GM18909 (cell line): ENCODE data around the gene LHFPL2.
"Not testable (repeated sequence)": the region's sequence is repeated elsewhere in the genome, so short reads cannot be mapped to it uniquely, and the experiment has no call there.

ENCODE experiments used
- ATAC-seq: cut with Tn5 transposase; IDR thresholded peaks from one replicate; pipeline ENCODE4 v1.9.1; 2021; ENCODE audit warnings: mild to moderate bottlenecking; ENCODE audit not compliant: unreplicated experiment, poor library complexity

Gene LHFPL2

DNA sequence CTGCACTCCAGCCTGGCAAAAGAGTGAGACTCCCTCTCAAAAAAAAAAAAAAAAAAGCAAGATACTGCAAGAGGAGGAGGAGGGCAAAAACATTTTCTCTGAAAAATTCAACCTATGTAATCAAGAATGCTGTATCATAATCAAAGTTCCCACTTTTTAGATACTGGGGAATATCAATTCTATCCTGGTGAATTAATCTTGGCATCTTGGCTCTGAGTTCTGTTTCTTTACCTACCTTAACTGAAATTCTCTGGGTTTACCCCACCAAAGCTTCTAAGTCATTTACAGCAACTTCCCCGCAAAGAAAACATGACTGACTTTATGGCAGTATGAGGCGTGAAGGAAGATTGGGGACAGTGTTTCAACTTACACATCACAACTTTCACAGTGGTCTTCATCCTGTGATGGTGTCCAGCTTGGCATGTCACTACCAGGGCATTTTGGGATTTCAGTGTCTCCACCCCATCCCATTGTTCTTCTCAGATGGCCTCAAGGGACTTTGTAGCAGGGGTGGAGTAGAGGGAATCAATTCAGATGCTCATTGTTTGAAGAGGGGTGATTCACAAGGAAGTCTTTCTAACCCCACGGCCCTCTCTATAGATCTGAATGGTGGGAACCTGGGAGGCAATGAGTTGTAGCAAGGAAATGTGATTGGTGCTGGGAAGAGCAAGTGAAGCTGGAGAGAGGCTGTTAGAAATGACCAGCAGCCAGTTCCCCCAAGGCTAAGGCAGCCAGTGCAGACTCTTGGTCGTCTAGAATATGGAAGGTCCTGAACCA is 157.7 kb downstream of the LHFPL2 start:
- no peak for ATAC-seq

DNA sequence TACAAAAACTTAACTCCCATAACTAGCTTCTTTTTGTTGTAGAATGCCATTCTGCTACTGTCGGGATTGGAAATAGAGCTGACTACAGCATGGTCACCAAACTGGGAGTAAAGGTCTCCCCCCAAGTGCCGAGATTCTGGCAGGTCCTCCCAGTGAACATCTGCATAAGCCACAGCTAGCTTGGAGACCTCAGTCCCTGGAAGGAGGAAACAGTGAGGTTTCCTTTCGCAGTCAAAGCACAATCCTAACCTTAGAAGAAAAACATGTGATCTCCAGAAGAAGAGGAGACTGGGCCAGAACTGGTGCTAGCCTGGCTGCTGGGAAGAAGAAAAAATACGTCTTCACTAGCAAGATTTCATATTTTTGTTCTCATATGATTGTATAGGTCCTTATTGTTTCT is 160.7 kb downstream of the LHFPL2 start:
- no peak for ATAC-seq

DNA sequence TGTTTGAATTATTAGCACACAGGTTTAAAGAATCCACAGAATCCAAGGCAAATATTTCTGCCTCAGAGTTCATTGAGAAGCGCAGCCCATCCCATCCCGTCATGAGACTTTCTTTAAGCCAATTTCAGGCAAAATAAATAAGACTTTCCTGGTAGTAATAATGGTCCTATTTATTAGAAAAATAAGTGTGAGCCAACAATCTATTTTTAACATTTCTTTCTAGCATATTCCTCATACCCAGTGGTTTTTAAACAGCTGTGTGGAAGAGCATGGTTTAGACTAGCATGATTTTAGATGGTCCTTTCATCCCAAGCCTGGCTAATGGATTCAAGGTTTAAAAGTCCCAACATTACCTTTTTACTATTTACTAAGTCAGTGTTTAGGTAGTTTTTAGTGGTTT is 162.4 kb downstream of the LHFPL2 start:
- ATAC-seq = no peak

DNA sequence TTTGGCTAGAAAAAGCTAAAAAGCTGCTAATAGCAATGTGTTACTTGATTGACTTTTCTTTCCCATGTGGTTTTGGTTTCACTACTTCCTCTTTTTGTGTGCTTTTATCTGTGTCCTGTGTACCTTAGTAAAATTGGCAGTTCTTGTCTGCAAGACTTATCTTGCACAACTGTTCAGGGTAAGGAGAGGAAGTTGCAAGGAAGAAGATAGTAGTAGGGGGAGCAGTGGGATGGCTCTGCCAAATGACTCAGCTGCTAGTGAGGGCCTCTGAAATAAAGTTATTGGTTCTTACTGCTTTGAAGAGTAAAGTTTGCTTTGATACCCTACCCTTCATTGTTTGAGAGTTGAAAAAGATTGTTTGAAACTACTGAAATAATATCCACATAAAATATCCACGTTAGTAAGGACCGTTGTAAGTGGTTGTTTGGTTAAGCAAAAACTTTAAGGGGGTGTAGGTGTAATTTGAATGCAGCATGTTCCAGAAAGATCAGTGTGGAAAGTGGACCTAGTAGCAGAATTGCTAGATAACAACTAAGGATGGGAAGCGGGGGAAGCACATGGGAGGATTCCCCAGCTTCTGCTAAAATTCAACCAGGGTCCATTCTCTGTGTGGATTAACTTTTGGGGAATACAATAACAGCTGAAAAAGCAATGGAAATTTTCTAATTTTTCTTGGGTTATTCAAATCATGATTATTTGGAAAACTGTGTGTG is 164.6 kb downstream of the LHFPL2 start:
- peak; percentile 87 for ATAC-seq

DNA sequence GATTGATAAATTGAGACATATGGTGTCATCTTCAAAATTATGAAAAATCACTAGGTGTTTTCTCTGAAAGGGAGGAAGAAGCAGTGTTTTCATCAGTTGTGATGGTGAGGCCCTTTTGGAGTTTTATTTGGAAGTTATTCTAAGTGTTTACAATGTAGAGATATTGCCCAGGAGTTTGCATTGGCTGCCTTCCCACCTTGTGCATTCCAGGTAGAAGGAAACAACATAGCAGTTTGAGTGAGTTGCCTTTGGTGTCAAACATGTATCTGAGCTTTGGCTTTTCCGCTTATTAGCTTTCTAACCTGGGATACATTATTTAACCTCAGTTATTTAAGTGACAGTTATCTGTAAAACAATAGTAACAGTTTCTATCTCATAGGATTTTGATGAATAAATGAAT is 165.6 kb downstream of the LHFPL2 start:
- no peak for ATAC-seq

DNA sequence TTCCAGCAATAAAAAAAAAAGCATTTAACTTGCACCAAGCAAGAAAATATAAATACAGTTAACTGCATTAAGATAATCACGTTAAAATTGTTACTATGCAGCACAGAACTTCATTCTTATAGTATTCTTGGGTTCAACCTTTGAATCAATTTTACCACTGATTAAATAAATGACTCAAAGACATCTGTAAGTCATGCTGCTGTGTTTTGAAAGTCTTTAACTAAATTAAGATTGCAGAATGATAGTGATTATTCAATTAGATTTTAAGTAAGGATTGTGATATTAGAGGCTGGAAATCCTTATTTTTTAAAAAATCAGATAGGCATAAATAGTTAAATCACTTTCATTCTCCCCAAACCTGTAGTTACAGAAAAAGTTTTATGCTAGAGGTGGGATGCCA is 171.8 kb downstream of the LHFPL2 start:
- ATAC-seq = no peak

DNA sequence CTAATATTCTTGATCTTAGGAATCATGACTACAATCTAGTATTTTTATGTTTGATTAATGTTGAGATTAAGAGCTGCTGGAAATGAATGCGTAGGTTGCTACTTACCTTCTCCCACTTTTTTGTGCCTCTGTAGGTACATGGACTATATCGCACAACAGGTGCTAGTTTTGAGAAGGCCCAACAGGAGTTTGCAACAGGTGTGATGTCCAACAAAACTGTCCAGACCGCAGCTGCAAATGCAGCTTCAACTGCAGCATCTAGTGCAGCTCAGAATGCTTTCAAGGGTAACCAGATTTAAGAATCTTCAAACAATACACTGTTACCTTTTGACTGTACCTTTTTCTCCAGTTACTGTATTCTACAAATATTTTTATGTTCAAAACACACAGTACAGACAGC is 173.2 kb downstream of the LHFPL2 start:
- no peak for ATAC-seq

DNA sequence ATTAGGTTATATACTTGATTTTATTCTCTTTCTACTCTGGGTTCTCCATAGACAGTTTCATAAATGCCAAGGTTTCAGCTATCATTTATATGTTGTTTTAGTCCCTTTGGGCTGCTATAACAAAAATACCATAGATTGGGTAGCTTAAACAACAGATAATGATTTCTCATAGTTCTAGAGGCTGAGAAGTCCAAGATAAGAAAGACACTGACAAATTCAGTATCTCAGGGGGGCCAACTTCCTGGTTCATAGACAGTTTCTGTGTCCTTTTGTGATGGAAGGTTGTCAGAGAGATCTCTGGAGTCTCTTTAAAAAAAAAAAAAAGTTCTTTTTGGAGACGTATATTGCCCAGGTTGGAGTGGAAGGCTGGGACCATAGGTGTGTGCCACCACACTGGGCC is 174.8 kb downstream of the LHFPL2 start:
- no peak for ATAC-seq

DNA sequence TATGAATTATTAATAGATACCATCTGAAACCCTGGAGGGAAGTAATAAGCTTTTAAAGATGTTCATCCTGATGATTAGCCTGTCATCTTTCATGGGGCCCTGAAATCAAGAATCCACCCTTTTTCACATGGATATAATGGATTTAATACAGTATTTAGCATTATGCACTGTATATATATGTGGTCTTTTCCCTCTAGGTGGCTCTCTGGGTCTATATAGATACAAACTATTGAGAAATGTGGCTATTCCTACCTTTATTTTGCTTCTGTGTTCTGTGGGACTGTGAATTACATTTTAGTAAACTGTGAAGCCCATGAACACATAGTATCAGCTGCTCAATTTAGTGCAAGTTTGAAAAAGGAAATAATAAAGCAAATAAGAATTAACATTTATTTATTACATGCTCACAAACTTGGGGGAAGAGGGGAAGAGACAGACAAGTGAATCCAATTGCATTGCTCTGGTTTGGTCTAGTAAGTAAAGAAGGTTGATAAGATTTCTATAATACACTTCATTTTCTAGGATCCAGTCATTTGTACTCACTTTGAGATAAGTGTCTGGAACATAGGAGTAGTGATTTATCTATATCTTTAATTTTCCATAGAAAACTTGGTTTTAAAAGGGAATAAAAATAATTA is 176.0 kb downstream of the LHFPL2 start:
- ATAC-seq = no peak

DNA sequence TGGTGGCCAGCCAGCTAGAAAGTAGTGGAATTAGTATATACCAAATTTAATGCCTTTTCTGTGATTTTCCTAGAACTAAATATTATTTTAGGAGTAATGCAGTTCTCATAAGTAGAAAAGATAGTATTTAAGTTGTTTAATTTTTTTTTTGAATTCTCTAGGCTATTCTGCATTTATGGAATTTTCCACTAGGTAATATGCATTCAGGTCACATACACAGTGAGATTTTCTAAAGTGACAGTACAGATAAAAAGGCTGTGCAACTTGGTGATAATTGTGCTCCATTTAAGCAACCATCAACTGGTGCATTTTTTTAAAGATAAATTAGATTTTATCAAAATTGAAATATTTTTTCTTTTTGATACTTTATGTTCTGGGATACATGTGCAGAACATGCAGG is 176.7 kb downstream of the LHFPL2 start:
- no peak for ATAC-seq

DNA sequence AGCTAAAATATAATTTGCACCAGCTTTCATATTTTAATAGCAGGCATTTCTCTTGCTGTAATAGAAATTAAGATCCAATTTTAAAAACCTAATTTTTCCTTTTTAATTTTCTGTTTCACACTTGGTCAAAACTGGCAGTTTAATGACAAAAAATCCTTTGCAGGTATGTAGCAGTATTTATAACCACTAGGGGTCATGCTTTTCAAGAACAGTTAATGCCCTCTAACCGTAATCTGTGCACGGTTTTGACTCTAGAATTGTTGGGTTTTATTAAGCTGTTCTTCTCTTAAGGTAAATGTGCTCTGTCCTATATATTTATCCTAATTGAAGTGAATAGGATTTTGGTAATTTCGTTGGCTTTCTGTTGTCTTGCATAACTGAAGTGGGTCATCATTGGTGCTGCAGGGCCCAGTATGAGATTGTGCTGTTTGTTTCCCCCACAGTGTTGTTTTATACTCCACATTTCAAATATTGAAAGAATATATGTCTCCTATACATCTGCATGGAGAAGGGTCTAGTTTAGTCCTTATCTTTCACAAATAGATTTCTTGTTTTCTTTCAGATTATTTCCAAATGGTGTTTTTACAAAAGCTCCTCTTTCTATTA is 180.7 kb downstream of the LHFPL2 start:
- ATAC-seq = no peak

DNA sequence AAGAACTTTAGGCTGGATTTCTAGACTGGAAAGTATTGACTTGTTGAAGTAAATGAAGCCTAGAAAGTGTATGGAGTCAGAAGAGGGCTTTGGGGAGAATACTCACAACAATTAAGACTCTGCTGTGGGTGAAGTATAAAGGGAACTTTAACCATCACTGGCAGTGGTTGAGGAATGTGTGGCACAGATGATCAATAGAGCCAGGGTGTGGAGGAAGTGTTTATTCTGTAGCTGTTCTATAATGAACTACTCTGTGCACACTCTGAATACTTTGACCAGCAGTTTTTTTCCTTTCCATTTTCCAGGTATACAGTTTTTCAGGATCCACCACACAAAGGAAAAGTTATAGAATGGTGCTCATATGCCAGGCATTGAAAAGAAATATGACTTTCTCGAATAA is 181.4 kb downstream of the LHFPL2 start:
- no peak for ATAC-seq

DNA sequence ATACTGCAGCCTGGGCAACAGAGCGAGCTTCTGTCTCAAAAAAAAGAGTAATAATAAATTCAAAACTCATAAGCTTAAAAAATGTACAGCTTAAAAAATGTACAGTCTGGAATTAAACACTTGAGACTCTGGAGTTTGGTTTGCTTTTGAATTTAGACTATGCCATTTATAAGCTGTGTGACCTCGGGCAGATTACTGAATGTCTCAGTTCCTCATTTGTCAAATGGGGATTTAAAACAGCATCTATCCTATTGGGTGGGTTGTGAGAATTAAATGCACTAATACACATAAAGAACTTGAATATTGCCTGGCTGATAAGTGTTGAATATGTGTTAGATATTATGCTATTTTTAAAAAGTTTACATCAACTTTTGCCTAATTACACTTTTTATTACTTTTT is 189.7 kb downstream of the LHFPL2 start:
- ATAC-seq = no peak

DNA sequence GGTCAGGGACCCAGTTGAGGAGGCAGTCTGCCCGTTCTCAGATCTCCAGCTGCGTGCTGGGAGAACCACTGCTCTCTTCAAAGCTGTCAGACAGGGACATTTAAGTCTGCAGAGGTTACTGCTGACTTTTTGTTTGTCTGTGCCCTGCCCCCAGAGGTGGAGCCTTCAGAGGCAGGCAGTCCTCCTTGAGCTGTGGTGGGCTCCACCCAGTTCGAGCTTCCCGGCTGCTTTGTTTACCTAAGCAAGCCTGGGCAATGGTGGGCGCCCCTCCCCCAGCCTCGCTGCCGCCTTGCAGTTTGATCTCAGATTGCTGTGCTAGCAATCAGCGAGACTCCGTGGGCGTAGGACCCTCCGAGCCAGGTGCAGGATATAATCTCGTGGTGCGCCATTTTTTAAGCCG is 191.1 kb downstream of the LHFPL2 start:
- not testable (repeated sequence) for ATAC-seq

DNA sequence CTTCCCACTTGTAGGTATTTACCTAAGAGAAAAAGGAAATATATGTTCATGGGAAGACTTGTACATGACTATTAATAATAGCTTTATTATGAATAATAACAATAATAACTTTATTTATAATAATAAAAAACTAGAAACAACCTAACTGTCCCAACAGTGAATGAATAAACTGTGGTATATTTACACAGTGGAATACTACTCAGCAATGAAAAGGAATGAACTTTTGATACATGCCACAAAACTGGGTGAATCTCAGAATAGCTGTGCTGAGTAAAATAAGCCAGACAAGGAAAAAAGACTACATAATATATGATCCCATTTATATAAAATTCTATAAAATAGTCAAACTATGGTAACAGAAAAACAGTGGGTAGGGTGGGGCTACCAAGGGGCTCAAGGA is 199.5 kb downstream of the LHFPL2 start:
- ATAC-seq = no peak

DNA sequence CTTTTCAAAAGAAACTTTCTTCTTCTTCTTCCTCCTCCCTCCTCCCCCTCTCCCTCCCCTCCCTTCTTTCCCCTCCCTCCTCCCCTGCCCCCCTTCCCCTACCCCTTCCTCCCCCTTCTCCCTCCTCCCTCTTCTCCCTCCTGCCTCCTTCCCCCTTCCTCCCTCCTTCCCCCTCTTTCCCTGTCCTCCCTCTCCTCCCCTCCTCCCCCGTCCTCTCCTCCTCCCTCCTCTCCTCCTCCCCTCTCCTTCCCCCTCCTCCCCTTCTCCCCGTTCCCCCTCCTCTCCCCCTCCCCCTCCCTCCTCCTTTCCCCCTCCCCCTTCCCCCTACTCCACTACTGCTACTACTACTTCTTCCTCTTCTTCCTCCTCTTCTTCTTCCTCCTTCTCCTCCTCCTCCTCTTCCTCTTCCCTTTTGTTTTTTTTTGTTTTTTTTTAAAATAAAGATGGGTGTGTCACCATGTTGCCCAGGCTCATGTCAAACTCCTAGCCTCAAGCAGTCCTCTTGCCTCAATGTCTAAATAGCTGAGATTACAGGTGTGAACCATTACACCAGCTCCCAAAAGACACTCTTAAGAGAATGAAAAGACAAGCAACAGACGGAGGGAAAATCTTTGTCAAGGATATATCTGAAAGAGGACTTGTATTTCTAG is 200.7 kb downstream of the LHFPL2 start:
- ATAC-seq = no peak
